GDM1 (cell line): ENCODE results near the gene PTPRCAP.

Experiments used
- DNase-seq: peaks from one replicate; lab custom pipeline; 2025; lab: John Stamatoyannopoulos, UW

Gene PTPRCAP

GRCh38 chr11:67465189-67465510 lies 27.7 kb upstream of the PTPRCAP start:
- no peak for DNase-seq

- DNase-seq: peak; percentile 83
Measured at GRCh38 chr11:67464411-67465188, 27.1 kb upstream of the PTPRCAP start.

GRCh38 chr11:67463680-67464410 lies 26.4 kb upstream of the PTPRCAP start:
- DNase-seq: no peak

- no peak for DNase-seq
Measured at GRCh38 chr11:67463186-67463585, 25.7 kb upstream of the PTPRCAP start.

- DNase-seq: no peak
Measured at GRCh38 chr11:67458266-67458665, 20.8 kb upstream of the PTPRCAP start.

GRCh38 chr11:67457453-67457852 lies 20.0 kb upstream of the PTPRCAP start:
- DNase-seq: no peak

- DNase-seq: no peak
Measured at GRCh38 chr11:67456068-67456705, 18.7 kb upstream of the PTPRCAP start.

GRCh38 chr11:67455054-67455453 lies 17.6 kb upstream of the PTPRCAP start, which contains the start of gene CABP4:
TSS of gene CABP4 (plus strand) at chr11:67455354. CDS start at chr11:67455424, 70 bp downstream.
- DNase-seq: no peak

- DNase-seq: no peak
Measured at GRCh38 chr11:67453816-67454732, 16.6 kb upstream of the PTPRCAP start.

- DNase-seq: no peak
Measured at GRCh38 chr11:67452141-67452952, 14.9 kb upstream of the PTPRCAP start, which contains the start of gene GPR152. TSS of gene GPR152 (minus strand) at chr11:67452729. CDS start at chr11:67452724, 5 bp downstream.

GRCh38 chr11:67451658-67451976 lies 14.1 kb upstream of the PTPRCAP start:
- no peak for DNase-seq

GRCh38 chr11:67450796-67451657 lies 13.5 kb upstream of the PTPRCAP start:
- no peak for DNase-seq

- DNase-seq: peak; percentile 25
Measured at GRCh38 chr11:67449116-67449844, 11.8 kb upstream of the PTPRCAP start.

- no peak for DNase-seq
Measured at GRCh38 chr11:67448220-67448609, 10.7 kb upstream of the PTPRCAP start.

- DNase-seq: no peak
Measured at GRCh38 chr11:67445515-67445914, 8.0 kb upstream of the PTPRCAP start.

- no peak for DNase-seq
Measured at GRCh38 chr11:67442504-67443404, 5.3 kb upstream of the PTPRCAP start.

GRCh38 chr11:67441731-67442351 lies 4.4 kb upstream of the PTPRCAP start:
- DNase-seq: no peak

- no peak for DNase-seq
Measured at GRCh38 chr11:67441098-67441563, 3.6 kb upstream of the PTPRCAP start.
